SK-N-SH (cell line): Measurements from ENCODE around the gene YAF2. TPM values are rescaled to one million over a fixed set of nuclear protein-coding genes. Genes with fewer than 3 reads are reported as not detected.
"Not testable (repeated sequence)": the region's sequence is repeated elsewhere in the genome, so short reads cannot be mapped to it uniquely, and the experiment has no call there.

Experiments used
- CTCF ChIA-PET: fragments of 300-600, 350-600 bp; formaldehyde crosslinking; extraction: SDS; loops from one replicate; lab custom pipeline; 2021; lab: Yijun Ruan, JAX
- POLR2A ChIA-PET: fragments of 350-600 bp; sonication (Branson Sonifier 250); formaldehyde crosslinking; extraction: SDS; loops from one replicate; lab custom pipeline; 2020; ENCODE audit warnings: antibody characterized with exemption, inconsistent platforms; lab: Yijun Ruan, JAX
- DNase-seq: peaks from one replicate; pipeline ENCODE4 v3.0.0; 2012
- H2AFZ ChIP-seq: fragments of 200-600 bp; sonication (generic); 2 replicates; pipeline ENCODE4 v1.8.1; 2016; ENCODE audit warnings: antibody characterized with exemption, mild to moderate bottlenecking, low read depth
- H3F3A ChIP-seq: fragments of 200-600 bp; sonication (generic); replicated peaks from 2 replicates; pipeline ENCODE3; 2016; ENCODE audit warnings: antibody characterized with exemption, mild to moderate bottlenecking; ENCODE audit not compliant: insufficient read depth
- H3K27ac ChIP-seq, 2 experiments: fragments of 200-500 bp in 1 of 2; fragments of 200-600 bp in 1 of 2; sonication (Bioruptor generic) in 1 of 2; sonication (generic), shearing (Covaris generic) in 1 of 2; 2 replicates each; pipeline versions ENCODE4 v1.5.1 to v1.6.1; 2014 to 2016; ENCODE audit warnings: low read depth in 2 of 2, inconsistent platforms in 1 of 2, low read length in 1 of 2, mild to moderate bottlenecking in 1 of 2, mixed read lengths in 1 of 2
- H3K27me3 ChIP-seq: fragments of 200-600 bp; sonication (generic), shearing (Covaris generic); 2 replicates; pipeline ENCODE4 v1.6.1; 2016; ENCODE audit warnings: mixed run types; ENCODE audit not compliant: insufficient read depth
- H3K36me3 ChIP-seq, 2 experiments: fragments of 200-500 bp in 1 of 2; fragments of 200-600 bp in 1 of 2; sonication (Bioruptor generic) in 1 of 2; sonication (generic) in 1 of 2; replicated peaks in 1 of 2; 2 replicates each; pipeline versions ENCODE3 to v1.5.1; 2014 to 2016; ENCODE audit warnings: low read length in 1 of 2, mild to moderate bottlenecking in 1 of 2; ENCODE audit not compliant: insufficient read depth in 2 of 2, control insufficient read depth in 1 of 2
- H3K4me1 ChIP-seq, 2 experiments: fragments of 200-500 bp in 1 of 2; fragments of 200-600 bp in 1 of 2; sonication (Bioruptor generic) in 1 of 2; sonication (generic), shearing (Covaris generic) in 1 of 2; 2 replicates each; pipeline versions ENCODE4 v1.5.1 to v1.6.1; 2014 to 2016; ENCODE audit warnings: low read depth in 1 of 2, low read length in 1 of 2, mixed run types in 1 of 2; ENCODE audit not compliant: insufficient read depth in 2 of 2, control insufficient read depth in 1 of 2
- H3K4me2 ChIP-seq: fragments of 200-600 bp; sonication (generic), shearing (Covaris generic); 2 replicates; pipeline ENCODE4 v1.6.1; 2017; ENCODE audit warnings: mixed run types
- H3K4me3 ChIP-seq, 2 experiments: fragments of 200-500 bp in 1 of 2; fragments of 200-600 bp in 1 of 2; sonication (Bioruptor generic) in 1 of 2; sonication (generic), shearing (Covaris generic) in 1 of 2; 2 replicates each; pipeline versions ENCODE4 v1.5.1 to v1.8.1; 2014 to 2016; ENCODE audit warnings: low read depth in 2 of 2, inconsistent platforms in 1 of 2, low read length in 1 of 2, mild to moderate bottlenecking in 1 of 2, mixed read lengths in 1 of 2, moderate library complexity in 1 of 2
- H3K79me2 ChIP-seq: fragments of 200-600 bp; sonication (generic); 2 replicates; pipeline ENCODE4 v1.8.1; 2017; ENCODE audit warnings: mild to moderate bottlenecking; ENCODE audit not compliant: insufficient read depth
- H3K9ac ChIP-seq: fragments of 200-600 bp; sonication (generic); 2 replicates; pipeline ENCODE4 v1.6.1; 2017; ENCODE audit warnings: mixed run types
- H3K9me2 ChIP-seq: fragments of 200-600 bp; sonication (generic); 2 replicates; pipeline ENCODE4 v1.6.1; 2017; ENCODE audit warnings: mixed run types
- H3K9me3 ChIP-seq: fragments of 200-600 bp; sonication (generic); 2 replicates; pipeline ENCODE4 v1.6.1; 2017; ENCODE audit warnings: mixed run types, mild to moderate bottlenecking, moderate library complexity
- H4K20me1 ChIP-seq: fragments of 200-600 bp; sonication (generic); 2 replicates; pipeline ENCODE4 v1.6.1; 2017; ENCODE audit warnings: mild to moderate bottlenecking, mixed run types; ENCODE audit not compliant: insufficient read depth
- CHD2 ChIP-seq: fragments of 150-350 bp; IDR thresholded peaks from 2 replicates; pipeline ENCODE4 v1.6.1; 2018; ENCODE audit warnings: low read length; ENCODE audit not compliant: partially characterized antibody
- EZH2phosphoT487 ChIP-seq: fragments of 200-600 bp; sonication (generic); IDR thresholded peaks from 2 replicates; pipeline ENCODE4 v1.6.1; 2017; ENCODE audit warnings: low read depth, mixed run types, mild to moderate bottlenecking, antibody characterized with exemption, moderate library complexity, borderline replicate concordance
- FOXJ3 ChIP-seq: sonication (generic); formaldehyde crosslinking; IDR thresholded peaks from 2 replicates; pipeline ENCODE4 v1.5.1; 2020; ENCODE audit warnings: mild to moderate bottlenecking, missing genetic modification reagents
- GABPA ChIP-seq: IDR thresholded peaks from 2 replicates; pipeline ENCODE4 v1.4.0; 2012; ENCODE audit warnings: low read depth, mild to moderate bottlenecking
- IRF3 ChIP-seq: fragments of 150-350 bp; IDR thresholded peaks from 2 replicates; pipeline ENCODE4 v1.6.1; 2016; ENCODE audit warnings: mild to moderate bottlenecking, low read depth, low read length
- MAX ChIP-seq: IDR thresholded peaks from 2 replicates; pipeline ENCODE4 v1.4.0; 2012; ENCODE audit warnings: low read depth
- NRF1 ChIP-seq: IDR thresholded peaks from 2 replicates; pipeline ENCODE4 v1.6.1; 2012; ENCODE audit warnings: low read depth, mild to moderate bottlenecking, low read length
- POLR2AphosphoS5 ChIP-seq: IDR thresholded peaks from 2 replicates; pipeline ENCODE4 v1.6.1; 2012; ENCODE audit warnings: low read depth, low read length
- RFX5 ChIP-seq: IDR thresholded peaks from 2 replicates; pipeline ENCODE4 v1.6.1; 2012; ENCODE audit warnings: mild to moderate bottlenecking, improper control_type of control experiment, low read length
- SMC3 ChIP-seq: IDR thresholded peaks from 2 replicates; pipeline ENCODE4 v1.6.1; 2012; ENCODE audit warnings: low read depth, low read length, improper control_type of control experiment
- TAF1 ChIP-seq: IDR thresholded peaks from 2 replicates; pipeline ENCODE4 v1.6.1; 2012; ENCODE audit warnings: low read depth, mild to moderate bottlenecking, low read length, moderate library complexity, borderline replicate concordance
- WGBS: methylation state at CpG from one replicate; pipeline ENCODE4 v1.1.6; 2017; ENCODE audit warnings: low lambda C conversion rate; 5-methylcytosine and 5-hydroxymethylcytosine counted together
- polyA plus RNA-seq, 3 experiments: library from polyadenylated mRNA; depleted of rRNA; stranded (reverse); fragments of >200 nt; gene quantifications; 2 replicates each; pipeline ENCODE4 v1.2.3, GENCODE V29; 2012

The YAF2 gene
- polyA plus RNA-seq, 1 of the 3 experiments (the other 2 are of a cell fraction), result 5.3 TPM

- TF ChIP-seq MAX (no peak), GABPA (no peak), FOXJ3 (no peak), TAF1 (no peak), POLR2AphosphoS5 (no peak), CHD2 (no peak), NRF1 (no peak), RFX5 (no peak), SMC3 (no peak)
Measured at GRCh38 chr12:42192258-42192657, 45.8 kb downstream of the YAF2 start (continued).

GRCh38 chr12:42190376-42190775 lies 47.7 kb downstream of the YAF2 start:
- CTCF ChIA-PET, result no interaction called here
- no peak overlapping the region for H3K4me2 ChIP-seq
- DNase-seq, result no peak
- no peak overlapping the region for H3K27ac ChIP-seq
- no peak overlapping the region for H3K4me3 ChIP-seq
- no peaks in the 10 kb centered on the region for H3K27me3 ChIP-seq
- no peak overlapping the region for H2AFZ ChIP-seq
- peaks cover 10% of the 10 kb centered on the region; the same call in 1 of the 2 replicates for H3K79me2 ChIP-seq
- POLR2A ChIA-PET, result no interaction called here
- TF ChIP-seq IRF3 (no peak), EZH2phosphoT487 (no peak), CHD2 (no peak)
- TF ChIP-seq, all 33 proteins: peak for 0
- H3K36me3 ChIP-seq, result peaks cover 5 to 16% of the 10 kb centered on the region in 2 experiments
- H3K9ac ChIP-seq, result no peak overlapping the region
- H3K4me1 ChIP-seq, result no peaks in the 10 kb centered on the region; a peak in 1 of 4 replicates
- H3K9me2 ChIP-seq, result no peaks in the 10 kb centered on the region
- no peaks in the 10 kb centered on the region for H3K9me3 ChIP-seq
- no peaks in the 10 kb centered on the region for H4K20me1 ChIP-seq
- peaks cover 8% of the 10 kb centered on the region for H3F3A ChIP-seq

- H3K9me3 ChIP-seq, H3K4me3 ChIP-seq, DNase-seq, H3K27me3 ChIP-seq, H3F3A ChIP-seq, H3K9me2 ChIP-seq, H3K4me1 ChIP-seq, H3K9ac ChIP-seq, H2AFZ ChIP-seq, H3K36me3 ChIP-seq, POLR2A ChIA-PET, H3K27ac ChIP-seq, H4K20me1 ChIP-seq, H3K4me2 ChIP-seq: not testable (repeated sequence)
- H3K79me2 ChIP-seq, result peaks cover 10% of the 10 kb centered on the region; the same call in 1 of the 2 replicates
- CTCF ChIA-PET, result interaction anchor here (0.6 kb wide), 1 partner anchor 89 kb away, joined by 3 read pairs; no protein-coding TSS in a partner anchor
- WGBS, result 89% methylated on average over 3 of the region's 3 CpGs
Measured at GRCh38 chr12:42188275-42188674, 49.8 kb downstream of the YAF2 start.
